NCI-H1092 (cell line): ENCODE measurements around the gene PDE5A.
"Not testable (repeated sequence)": the region's sequence is repeated elsewhere in the genome, so short reads cannot be mapped to it uniquely, and the experiment has no call there.

ENCODE experiments used
- DNase-seq: peaks from one replicate; lab custom pipeline; 2025; lab: John Stamatoyannopoulos, UW

Gene PDE5A

GRCh38 chr4:119470021-119470736 is 158.4 kb downstream of the PDE5A start:
- not testable (repeated sequence) for DNase-seq

- not testable (repeated sequence) for DNase-seq
Observed at GRCh38 chr4:119469039-119469438, 159.6 kb downstream of the PDE5A start.

- not testable (repeated sequence) for DNase-seq
Observed at GRCh38 chr4:119462733-119463132, 165.9 kb downstream of the PDE5A start.

- not testable (repeated sequence) for DNase-seq
Observed at GRCh38 chr4:119455734-119456133, 172.9 kb downstream of the PDE5A start.

DNA sequence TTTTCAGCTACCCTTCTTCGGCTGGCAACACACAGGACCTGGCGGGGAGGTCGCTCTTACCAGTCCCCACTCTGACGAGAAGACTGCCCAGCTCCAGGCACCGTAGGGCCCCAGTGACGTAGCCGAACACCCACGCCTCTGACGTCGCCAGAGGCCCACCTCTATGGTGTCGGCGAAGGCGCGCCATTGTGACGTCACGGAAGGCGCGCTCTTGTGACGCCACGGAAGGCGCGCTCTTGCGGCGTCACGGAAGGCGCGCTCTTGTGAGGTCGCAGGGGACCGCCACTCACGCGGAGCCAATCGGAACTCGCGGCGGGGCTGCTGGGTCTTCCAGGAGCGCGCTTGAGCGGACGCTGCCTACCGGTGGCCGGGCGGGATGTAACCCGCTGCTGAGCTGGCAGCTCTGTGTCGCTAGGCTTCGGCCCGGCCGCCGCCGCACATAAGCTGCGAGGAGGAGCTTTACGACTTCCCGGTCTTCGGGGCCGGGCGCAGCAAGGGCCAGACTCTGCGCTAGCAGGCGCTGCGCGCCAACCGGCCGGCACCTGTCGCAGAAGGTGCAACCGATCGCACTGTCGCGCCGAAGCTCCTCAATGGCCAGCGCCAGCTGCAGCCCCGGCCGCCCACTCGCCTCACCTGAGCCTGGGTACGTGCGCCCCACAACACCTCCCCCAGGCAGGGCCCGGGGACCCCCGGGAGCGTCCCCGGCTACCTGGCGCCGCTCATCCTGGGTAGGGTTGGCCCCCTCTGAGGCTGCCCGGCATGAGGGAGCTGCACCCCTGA is 173.9 kb downstream of the PDE5A start:
- DNase-seq = peak; percentile 92

DNA sequence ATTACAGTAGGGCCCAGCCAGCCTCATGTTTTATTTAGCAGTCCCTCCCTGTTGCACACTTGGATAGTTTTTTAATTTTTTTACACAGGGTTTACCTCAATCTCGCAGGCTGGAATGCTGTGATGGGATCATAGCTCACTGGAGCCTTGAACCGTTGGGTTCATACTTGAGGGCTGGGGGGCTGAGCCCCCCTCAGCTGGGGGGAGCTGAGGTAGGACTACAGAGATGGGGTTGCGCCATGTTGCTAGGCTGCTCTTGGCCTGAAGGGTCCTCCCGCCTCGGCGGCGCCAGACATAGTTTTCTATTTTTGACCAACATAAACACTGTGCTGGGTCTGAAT is 174.5 kb downstream of the PDE5A start:
- not testable (repeated sequence) for DNase-seq

GRCh38 chr4:119453286-119453685 is 175.3 kb downstream of the PDE5A start:
- DNase-seq = not testable (repeated sequence)

DNA sequence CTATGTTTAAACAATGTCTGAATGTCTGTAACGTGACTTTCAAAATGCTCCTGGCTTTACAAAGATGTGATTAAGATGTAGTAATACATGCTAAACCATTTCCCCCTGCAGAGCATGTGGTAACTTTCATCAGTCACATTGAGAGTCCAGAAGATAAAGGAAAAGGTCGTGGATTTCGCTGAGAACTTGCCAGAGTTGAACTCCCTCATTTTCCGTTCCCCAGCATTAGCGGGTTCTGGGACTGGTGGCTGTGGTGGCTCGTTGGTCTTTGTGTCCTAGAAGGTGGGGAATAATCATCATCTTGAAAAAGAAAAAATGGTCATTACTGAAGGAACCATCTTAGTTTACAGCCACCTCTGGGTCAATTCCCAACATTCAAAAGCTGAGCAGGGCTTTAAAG is 178.8 kb downstream of the PDE5A start:
- not testable (repeated sequence) for DNase-seq
